Measurements from ENCODE around the gene HEMK1. TPM values are rescaled to one million over a fixed set of nuclear protein-coding genes. Genes with fewer than 3 reads are reported as not detected.

HEMK1 gene
- polyA plus RNA-seq, 2 of the 4 experiments (the other 2 are of a cell fraction), result 4.3 to 4.7 TPM

DNA sequence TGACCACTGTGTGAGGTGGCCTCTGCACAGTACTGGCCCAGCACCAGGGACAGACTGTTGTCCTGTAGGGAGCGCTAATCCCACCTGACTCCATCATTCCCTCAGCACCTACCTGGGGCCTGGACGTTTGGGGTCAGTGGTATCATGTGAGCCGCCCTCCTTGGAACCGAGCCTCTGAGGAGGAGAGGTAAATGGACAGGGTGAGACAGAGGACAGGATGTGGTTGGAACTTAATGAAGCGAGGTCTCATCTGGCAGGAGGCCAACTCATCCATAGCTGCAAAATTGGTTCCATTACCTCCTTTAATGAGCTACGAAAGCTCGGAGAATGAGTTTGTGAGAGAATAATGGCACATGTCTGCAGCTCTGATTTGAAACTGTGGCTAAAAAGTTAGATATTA lies 61.6 kb downstream of the HEMK1 start (continued):
- TF ChIP-seq, protein P1, sequence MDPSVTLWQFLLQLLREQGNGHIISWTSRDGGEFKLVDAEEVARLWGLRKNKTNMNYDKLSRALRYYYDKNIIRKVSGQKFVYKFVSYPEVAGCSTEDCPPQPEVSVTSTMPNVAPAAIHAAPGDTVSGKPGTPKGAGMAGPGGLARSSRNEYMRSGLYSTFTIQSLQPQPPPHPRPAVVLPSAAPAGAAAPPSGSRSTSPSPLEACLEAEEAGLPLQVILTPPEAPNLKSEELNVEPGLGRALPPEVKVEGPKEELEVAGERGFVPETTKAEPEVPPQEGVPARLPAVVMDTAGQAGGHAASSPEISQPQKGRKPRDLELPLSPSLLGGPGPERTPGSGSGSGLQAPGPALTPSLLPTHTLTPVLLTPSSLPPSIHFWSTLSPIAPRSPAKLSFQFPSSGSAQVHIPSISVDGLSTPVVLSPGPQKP (IDR thresholded peaks at IDR 0.05; ENCODE audit: low read depth, low read length), result no peak
- TF ChIP-seq FOSB (CRISPR knock-in tag; IDR thresholded peaks at IDR 0.05), result no peak
- no peak for TF ChIP-seq HDAC2 (IDR thresholded peaks at IDR 0.05)
- TF ChIP-seq HOXB13 (CRISPR knock-in tag; IDR thresholded peaks at IDR 0.05; ENCODE audit: low read depth), result no peak
- TF ChIP-seq, protein P2, sequence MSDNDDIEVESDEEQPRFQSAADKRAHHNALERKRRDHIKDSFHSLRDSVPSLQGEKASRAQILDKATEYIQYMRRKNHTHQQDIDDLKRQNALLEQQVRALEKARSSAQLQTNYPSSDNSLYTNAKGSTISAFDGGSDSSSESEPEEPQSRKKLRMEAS (IDR thresholded peaks at IDR 0.05), result no peak
- no peak for TF ChIP-seq ZNF302 (CRISPR knock-in tag; IDR thresholded peaks at IDR 0.05)

DNA sequence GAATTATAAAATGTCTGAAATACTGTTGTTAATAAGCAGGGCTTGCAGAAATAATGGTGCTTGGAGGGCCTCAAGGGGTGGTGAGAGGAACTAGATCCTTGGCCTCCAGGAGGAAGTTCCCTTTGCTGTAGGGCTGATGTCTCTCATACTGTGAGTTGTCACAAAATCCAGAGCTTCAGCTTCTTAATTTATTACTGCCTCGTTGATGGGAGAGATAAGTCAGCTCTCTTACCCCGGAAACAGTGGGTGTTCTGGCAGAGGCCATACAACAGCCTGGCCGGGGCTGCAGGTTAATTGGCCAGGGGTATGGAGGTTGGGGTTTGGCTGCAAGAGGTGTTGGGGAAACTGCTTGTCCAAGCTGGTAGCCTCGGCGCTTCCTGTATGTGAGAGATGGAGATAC lies 63.1 kb downstream of the HEMK1 start:
- H3K4me1 ChIP-seq, result peaks cover 8% of the 10 kb centered on the region; the same call in 2 of the 3 replicates
- ATAC-seq (no peak), FAIRE-seq (no peak), DNase-seq (ENCODE audit: low read depth in 1 of 2, low spot score in 1 of 2) (no peak)
- no peak overlapping the region for H3K27ac ChIP-seq
- H3K4me3 ChIP-seq, result no peak overlapping the region
- POLR2A ChIA-PET, result no interaction called here
- CTCF ChIA-PET, result interaction anchor here (1.0 to 1.1 kb wide), 2 partner anchors 13 to 17 kb away, joined by 3 read pairs; no protein-coding TSS in a partner anchor
- H3K4me2 ChIP-seq, result no peak overlapping the region
- no peaks in the 10 kb centered on the region for H3K9me3 ChIP-seq
- WGBS (ENCODE audit: missing lambda C conversion rate), result 69% methylated on average over 5 of the region's 5 CpGs
- TF ChIP-seq NFE2L2 (conservative IDR thresholded peaks at IDR 0.05; ENCODE audit: low read length), result no peak
- TF ChIP-seq, protein P3, sequence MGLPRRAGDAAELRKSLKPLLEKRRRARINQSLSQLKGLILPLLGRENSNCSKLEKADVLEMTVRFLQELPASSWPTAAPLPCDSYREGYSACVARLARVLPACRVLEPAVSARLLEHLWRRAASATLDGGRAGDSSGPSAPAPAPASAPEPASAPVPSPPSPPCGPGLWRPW (IDR thresholded peaks at IDR 0.05), result no peak
- TF ChIP-seq SREBF2 (IDR thresholded peaks at IDR 0.05), result no peak
- no peak for TF ChIP-seq HOXB13 (CRISPR knock-in tag; IDR thresholded peaks at IDR 0.05; ENCODE audit: low read depth)
- TF ChIP-seq POLR2AphosphoS2 (conservative IDR thresholded peaks at IDR 0.05; ENCODE audit: low read length), result no peak
- no peak for TF ChIP-seq PHF8 (IDR thresholded peaks at IDR 0.05; ENCODE audit: borderline replicate concordance, low read depth)
- TF ChIP-seq RARB (CRISPR knock-in tag; IDR thresholded peaks at IDR 0.05), result no peak
- TF ChIP-seq, protein P1 (IDR thresholded peaks at IDR 0.05; ENCODE audit: low read depth, low read length), result no peak
- TF ChIP-seq ZNF302 (CRISPR knock-in tag; IDR thresholded peaks at IDR 0.05), result no peak
- TF ChIP-seq RAD21 (conservative IDR thresholded peaks at IDR 0.05 in 1 of 2, IDR thresholded peaks at IDR 0.05 in 1 of 2), result no peak
- TF ChIP-seq CHD4 (IDR thresholded peaks at IDR 0.05; ENCODE audit: borderline replicate concordance), result no peak
- TF ChIP-seq, protein P4, sequence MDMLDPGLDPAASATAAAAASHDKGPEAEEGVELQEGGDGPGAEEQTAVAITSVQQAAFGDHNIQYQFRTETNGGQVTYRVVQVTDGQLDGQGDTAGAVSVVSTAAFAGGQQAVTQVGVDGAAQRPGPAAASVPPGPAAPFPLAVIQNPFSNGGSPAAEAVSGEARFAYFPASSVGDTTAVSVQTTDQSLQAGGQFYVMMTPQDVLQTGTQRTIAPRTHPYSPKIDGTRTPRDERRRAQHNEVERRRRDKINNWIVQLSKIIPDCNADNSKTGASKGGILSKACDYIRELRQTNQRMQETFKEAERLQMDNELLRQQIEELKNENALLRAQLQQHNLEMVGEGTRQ (IDR thresholded peaks at IDR 0.05), result no peak

DNA sequence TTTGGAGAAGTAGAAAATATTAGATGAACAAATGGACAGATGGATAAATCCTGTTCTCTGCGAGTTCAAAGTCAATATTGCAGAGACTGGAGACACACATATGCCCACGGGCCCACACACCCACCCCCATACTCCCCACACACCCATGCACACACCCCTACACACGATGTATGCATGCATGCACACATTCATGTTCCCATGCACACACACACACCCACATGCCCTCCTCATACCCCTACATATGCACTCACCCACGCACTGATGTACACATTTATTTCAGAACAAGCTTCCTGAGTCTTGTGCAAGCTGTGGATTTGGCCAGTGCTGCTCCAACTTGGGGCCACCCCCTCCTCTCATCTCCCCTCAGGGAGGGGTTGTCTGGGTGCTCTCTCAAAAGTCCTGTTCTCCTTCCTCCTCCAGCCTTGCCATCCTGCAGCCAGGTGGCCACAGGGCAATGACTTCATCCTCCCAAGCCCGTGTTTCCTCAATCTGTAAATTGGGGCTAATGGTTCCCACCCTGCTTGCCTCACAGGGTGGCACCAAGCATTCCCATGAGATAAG lies 64.0 kb downstream of the HEMK1 start:
- ATAC-seq, result no peak
- no peak overlapping the region for H3K4me3 ChIP-seq
- TF ChIP-seq MAFK (IDR thresholded peaks at IDR 0.05; ENCODE audit: partially characterized antibody) (no peak), NFE2L2 (conservative IDR thresholded peaks at IDR 0.05; ENCODE audit: low read length) (no peak), KDM5A (IDR thresholded peaks at IDR 0.05) (no peak), EP300 (IDR thresholded peaks at IDR 0.05) (no peak), ZNF302 (CRISPR knock-in tag; IDR thresholded peaks at IDR 0.05) (no peak), FOXS1 (CRISPR knock-in tag; IDR thresholded peaks at IDR 0.05) (no peak), EHMT2 (IDR thresholded peaks at IDR 0.05; ENCODE audit: low read depth) (no peak), POLR2AphosphoS2 (conservative IDR thresholded peaks at IDR 0.05; ENCODE audit: low read length) (no peak), CBX2 (IDR thresholded peaks at IDR 0.05; ENCODE audit: borderline replicate concordance, low read depth) (no peak), HDAC2 (IDR thresholded peaks at IDR 0.05) (no peak), SREBF2 (IDR thresholded peaks at IDR 0.05) (no peak), MYC (IDR thresholded peaks at IDR 0.05; ENCODE audit: borderline replicate concordance, low read length) (no peak), HOXA7 (CRISPR knock-in tag; IDR thresholded peaks at IDR 0.05) (no peak), EHF (CRISPR knock-in tag; IDR thresholded peaks at IDR 0.05) (no peak)
- TF ChIP-seq, protein P5, sequence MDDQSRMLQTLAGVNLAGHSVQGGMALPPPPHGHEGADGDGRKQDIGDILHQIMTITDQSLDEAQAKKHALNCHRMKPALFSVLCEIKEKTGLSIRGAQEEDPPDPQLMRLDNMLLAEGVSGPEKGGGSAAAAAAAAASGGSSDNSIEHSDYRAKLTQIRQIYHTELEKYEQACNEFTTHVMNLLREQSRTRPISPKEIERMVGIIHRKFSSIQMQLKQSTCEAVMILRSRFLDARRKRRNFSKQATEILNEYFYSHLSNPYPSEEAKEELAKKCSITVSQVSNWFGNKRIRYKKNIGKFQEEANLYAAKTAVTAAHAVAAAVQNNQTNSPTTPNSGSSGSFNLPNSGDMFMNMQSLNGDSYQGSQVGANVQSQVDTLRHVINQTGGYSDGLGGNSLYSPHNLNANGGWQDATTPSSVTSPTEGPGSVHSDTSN (IDR thresholded peaks at IDR 0.05), result no peak
- TF ChIP-seq, protein P3 (IDR thresholded peaks at IDR 0.05), result no peak
- H3K4me1 ChIP-seq, result no peaks in the 10 kb centered on the region; the same call in 2 of the 3 replicates
- DNase-seq (ENCODE audit: low read depth in 1 of 2, low spot score in 1 of 2), result no peak
- ChIA-PET POLR2A (no interaction called here), CTCF (no interaction called here)
- no peak overlapping the region for H3K4me2 ChIP-seq
- 63% methylated on average over 5 of the region's 5 CpGs for WGBS (ENCODE audit: missing lambda C conversion rate)
- H3K9me3 ChIP-seq, result no peaks in the 10 kb centered on the region
- FAIRE-seq, result no peak
- H3K27ac ChIP-seq, result no peak overlapping the region
